Measurements from ENCODE around the gene ZFYVE26.
"Not testable (repeated sequence)": the region's sequence is repeated elsewhere in the genome, so short reads cannot be mapped to it uniquely, and the experiment has no call there.

The ZFYVE26 gene

GRCh38 chr14:67816326-67817002 lies at the start of gene ZFYVE26:
ZFYVE26 (minus strand) TSS chr14:67816590; CDS start chr14:67815963, 627 bp downstream.
- DNase-seq (ENCODE audit: low read depth, low spot score): peak; percentile 96

GRCh38 chr14:67863223-67863622 lies 46.8 kb upstream of the ZFYVE26 start:
- no peak for DNase-seq (ENCODE audit: low read depth, low spot score)

GRCh38 chr14:67859169-67859749 lies 42.9 kb upstream of the ZFYVE26 start:
- DNase-seq (ENCODE audit: low read depth, low spot score): no peak

GRCh38 chr14:67857778-67858350 lies 41.5 kb upstream of the ZFYVE26 start:
- DNase-seq (ENCODE audit: low read depth, low spot score): peak; percentile 4

- no peak for DNase-seq (ENCODE audit: low read depth, low spot score)
Measured at GRCh38 chr14:67856827-67857226, 40.4 kb upstream of the ZFYVE26 start.

GRCh38 chr14:67853715-67854114 lies 37.3 kb upstream of the ZFYVE26 start:
- no peak for DNase-seq (ENCODE audit: low read depth, low spot score)

- no peak for DNase-seq (ENCODE audit: low read depth, low spot score)
Measured at GRCh38 chr14:67852926-67853604, 36.7 kb upstream of the ZFYVE26 start.

- no peak for DNase-seq (ENCODE audit: low read depth, low spot score)
Measured at GRCh38 chr14:67851785-67852410, 35.5 kb upstream of the ZFYVE26 start.

GRCh38 chr14:67850066-67850830 lies 33.9 kb upstream of the ZFYVE26 start:
- DNase-seq (ENCODE audit: low read depth, low spot score): no peak

- DNase-seq (ENCODE audit: low read depth, low spot score): no peak
Measured at GRCh38 chr14:67846029-67846610, 29.7 kb upstream of the ZFYVE26 start.

- DNase-seq (ENCODE audit: low read depth, low spot score): peak; percentile 19
Measured at GRCh38 chr14:67837011-67837624, 20.7 kb upstream of the ZFYVE26 start.

- DNase-seq (ENCODE audit: low read depth, low spot score): no peak
Measured at GRCh38 chr14:67835596-67835995, 19.2 kb upstream of the ZFYVE26 start.

GRCh38 chr14:67833403-67833802 lies 17.0 kb upstream of the ZFYVE26 start:
- no peak for DNase-seq (ENCODE audit: low read depth, low spot score)

- DNase-seq (ENCODE audit: low read depth, low spot score): no peak
Measured at GRCh38 chr14:67831113-67831512, 14.7 kb upstream of the ZFYVE26 start.

GRCh38 chr14:67821121-67821520 lies 4.7 kb upstream of the ZFYVE26 start:
- no peak for DNase-seq (ENCODE audit: low read depth, low spot score)

GRCh38 chr14:67820428-67820971 lies 4.1 kb upstream of the ZFYVE26 start:
- DNase-seq (ENCODE audit: low read depth, low spot score): peak; percentile 46

- peak; percentile 93 for DNase-seq (ENCODE audit: low read depth, low spot score)
Measured at GRCh38 chr14:67819563-67820421, 3.4 kb upstream of the ZFYVE26 start, which contains the start of gene RAD51B. RAD51B (plus strand) TSS chr14:67819779.

- not testable (repeated sequence) for DNase-seq (ENCODE audit: low read depth, low spot score)
Measured at GRCh38 chr14:67818476-67818875, 2.1 kb upstream of the ZFYVE26 start.
